Kidney (tissue), 14 donors: ENCODE results near the gene SYT6. TPM values are rescaled to one million over a fixed set of nuclear protein-coding genes. Genes with fewer than 3 reads are reported as not detected.

Experiments
- DNase-seq, 5 donors: peaks; one replicate each; pipeline ENCODE4 v3.0.0-alpha.2; 2013 to 2020
- FAIRE-seq: peaks from 2 replicates; lab custom pipeline; 2012; peaks lifted over from hg19 to GRCh38; lab: Jason Lieb, UNC
- H3K27ac ChIP-seq, 2 donors: one replicate each; pipeline ENCODE4 v1.7.0; 2013; ENCODE audit warnings: low read depth in 2 of 2, low read length in 2 of 2, inconsistent platforms in 1 of 2
- H3K27me3 ChIP-seq: one replicate; pipeline ENCODE4 v1.7.1; 2013; ENCODE audit warnings: low read length, inconsistent platforms; ENCODE audit not compliant: control insufficient read depth, insufficient read depth
- H3K36me3 ChIP-seq, 3 donors: one replicate each; pipeline versions ENCODE4 v1.7.0 to v1.7.1; 2013; ENCODE audit warnings: low read length in 3 of 3, control low read depth in 1 of 3, inconsistent platforms in 1 of 3; ENCODE audit not compliant: insufficient read depth in 3 of 3, control insufficient read depth in 2 of 3
- H3K4me1 ChIP-seq, 3 donors: one replicate each; pipeline versions ENCODE4 v1.7.0 to v1.7.1; 2013; ENCODE audit warnings: low read length in 3 of 3, inconsistent platforms in 1 of 3, low read depth in 1 of 3; ENCODE audit not compliant: control insufficient read depth in 2 of 3, insufficient read depth in 2 of 3
- H3K4me3 ChIP-seq, 3 donors: one replicate each; pipeline versions ENCODE4 v1.7.0 to v1.8.1; 2013; ENCODE audit warnings: low read length in 3 of 3, control low read depth in 1 of 3, inconsistent platforms in 1 of 3
- H3K9ac ChIP-seq, 3 donors: one replicate each; pipeline versions ENCODE4 v1.7.0 to v1.7.1; 2013; ENCODE audit warnings: low read length in 3 of 3, control low read depth in 1 of 3, inconsistent platforms in 1 of 3
- H3K9me3 ChIP-seq, 3 donors: one replicate each; pipeline versions ENCODE4 v1.7.0 to v1.7.1; 2013; ENCODE audit warnings: low read length in 3 of 3, control low read depth in 1 of 3, inconsistent platforms in 1 of 3; ENCODE audit not compliant: control insufficient read depth in 2 of 3, insufficient read depth in 1 of 3
- CTCF ChIP-seq: IDR thresholded peaks from 3 replicates; pipeline ENCODE4 v1.5.1; 2012; ENCODE audit warnings: mild to moderate bottlenecking, moderate library complexity, borderline replicate concordance; ENCODE audit not compliant: insufficient read depth; ENCODE audit errors: extremely low read depth
- intact Hi-C: fragments of 100-400 bp; cut with DNase I; formaldehyde crosslinking; loops from one replicate; pipeline ENCODE4 v1.11.1; 2022
- polyA plus RNA-seq: library from polyadenylated mRNA; stranded (reverse); fragments of 350-450 nt; fragmentation: Illumina TruSeq; extraction: RNeasy Lipid Tissue Mini Kit (QIAGEN cat#74804); gene quantifications from one replicate; pipeline ENCODE4 v1.2.3, GENCODE V29; 2014; ENCODE audit warnings: low read depth, low replicate concordance; ENCODE audit not compliant: insufficient read depth
- total RNA-seq: library from RNA; stranded (reverse); fragmentation: NEBNext Ultra II Directional; extraction: Animal tissue kit (Norgen Biotek cat#: 25700); gene quantifications from one replicate; pipeline ENCODE4 v1.2.1, GENCODE V29; 2021
- donor health status: control.
- donor health status: control.
- donor health status: control.
- donor health status: control.
- donor health status: control.
- donor health status: DM: yes; HTN: yes; CAD: no.
- donor health status: Normal renal cell carcinoma (clear cell type).

The SYT6 gene
- total and polyA plus RNA-seq, 2 donors from 2014 or later, result 0.06 to 1.7 TPM

- no peak for TF ChIP-seq CTCF
- no peak for DNase-seq
- intact Hi-C loops, result no loop called here
- no peak overlapping the region for H3K4me3 ChIP-seq
- H3K27ac ChIP-seq, result no peak overlapping the region
- no peaks in the 10 kb centered on the region for H3K27me3 ChIP-seq
- H3K36me3 ChIP-seq, result no peaks in the 10 kb centered on the region
- no peak overlapping the region for H3K9ac ChIP-seq
- peaks cover 0 to 6% (median 0%) of the 10 kb centered on the region in 3 donors for H3K4me1 ChIP-seq
- FAIRE-seq, result no peak
- H3K9me3 ChIP-seq, result no peaks in the 10 kb centered on the region
These were observed 23.6 kb upstream of the SYT6 start for GRCh38 chr1:114177282-114177681.

- H3K4me3 ChIP-seq, result no peak overlapping the region
- no peaks in the 10 kb centered on the region for H3K9me3 ChIP-seq
- TF ChIP-seq CTCF, result no peak
- peaks cover 0 to 6% (median 0%) of the 10 kb centered on the region in 3 donors for H3K4me1 ChIP-seq
- no peak overlapping the region for H3K27ac ChIP-seq
- H3K36me3 ChIP-seq, result no peaks in the 10 kb centered on the region
- intact Hi-C loops, result no loop called here
- no peak overlapping the region for H3K9ac ChIP-seq
- FAIRE-seq (no peak), DNase-seq (no peak)
- H3K27me3 ChIP-seq, result no peaks in the 10 kb centered on the region
These were observed 22.7 kb upstream of the SYT6 start for GRCh38 chr1:114176366-114176765.

GRCh38 chr1:114173680-114174079, 20.0 kb upstream of the SYT6 start:
- Histone ChIP-seq H3K36me3 (no peaks in the 10 kb centered on the region), H3K27ac (no peak overlapping the region), H3K27me3 (no peaks in the 10 kb centered on the region), H3K9ac (no peak overlapping the region), H3K4me1 (no peaks in the 10 kb centered on the region), H3K9me3 (no peaks in the 10 kb centered on the region), H3K4me3 (no peak overlapping the region)
- intact Hi-C loops, result no loop called here
- FAIRE-seq, result no peak
- TF ChIP-seq CTCF, result no peak
- no peak for DNase-seq

GRCh38 chr1:114169509-114169908, 15.8 kb upstream of the SYT6 start:
- no peak for FAIRE-seq
- no peak for DNase-seq
- no peak for TF ChIP-seq CTCF
- H3K27ac ChIP-seq, result no peak overlapping the region
- H3K9ac ChIP-seq, result no peak overlapping the region
- H3K4me3 ChIP-seq, result no peak overlapping the region
- intact Hi-C loops, result no loop called here
- H3K9me3 ChIP-seq, result no peaks in the 10 kb centered on the region
- no peaks in the 10 kb centered on the region for H3K36me3 ChIP-seq
- no peaks in the 10 kb centered on the region for H3K27me3 ChIP-seq
- H3K4me1 ChIP-seq, result no peaks in the 10 kb centered on the region
